ENCODE measurements around the gene LCN6. TPM values are rescaled to one million over a fixed set of nuclear protein-coding genes. Genes with fewer than 3 reads are reported as not detected.

The LCN6 gene
- polyA plus RNA-seq, 4 donors = 1.4 to 21.5 (median 2.2) TPM; not detected in 1

DNA sequence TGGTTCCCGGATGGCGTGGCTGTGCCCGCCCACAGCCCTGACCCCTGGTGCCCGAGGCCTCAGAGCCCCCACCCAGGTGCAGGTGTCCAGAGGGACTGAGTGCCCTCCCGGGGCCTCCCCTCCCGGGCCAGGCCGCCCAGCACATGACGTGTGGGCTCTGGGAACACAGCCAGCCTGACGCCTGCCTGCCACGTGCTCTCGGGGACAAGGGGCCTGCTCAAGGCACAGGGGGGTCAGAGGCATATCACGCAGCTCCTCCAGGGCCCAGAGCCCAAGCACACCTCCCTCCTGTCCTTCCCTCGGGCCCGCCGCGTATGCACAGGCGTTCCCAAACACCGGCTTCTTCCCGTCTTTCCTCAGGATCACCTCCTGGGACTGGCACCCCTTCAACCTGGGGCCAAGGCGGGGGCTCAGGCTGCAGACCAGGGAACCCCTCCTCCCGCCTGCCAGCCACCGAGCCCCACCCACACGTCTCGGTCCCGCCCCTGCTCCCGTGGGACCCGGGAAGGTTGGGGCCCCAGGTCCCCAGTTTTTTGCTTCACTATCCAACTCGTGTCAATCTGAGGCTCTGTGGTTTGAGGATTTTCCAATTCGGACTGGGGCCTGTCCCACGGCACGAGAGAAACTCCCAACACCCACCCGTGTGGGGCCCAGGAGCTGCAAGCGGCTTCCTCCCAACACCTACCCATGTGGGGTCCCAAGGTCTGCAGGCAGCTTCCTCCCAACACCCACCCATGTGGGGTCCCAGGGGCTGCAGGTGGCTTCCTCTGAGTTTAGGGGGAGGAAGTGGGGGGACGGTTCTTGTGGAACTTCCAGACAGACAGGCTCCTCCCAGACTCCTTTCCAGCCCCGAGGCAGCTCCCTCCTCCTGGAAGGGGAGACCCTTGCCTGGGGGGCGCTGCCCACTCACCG is 7.1 kb downstream of the LCN6 start:
- Histone ChIP-seq H3K27me3 (ENCODE audit: control insufficient read depth in 3 of 3, insufficient read depth in 3 of 3, low read length in 3 of 3) (peaks cover 0 to 24% (median 19%) of the 10 kb centered on the region in 3 donors), H3K4me1 (ENCODE audit: control insufficient read depth in 3 of 3, insufficient read depth in 2 of 3, low read depth in 1 of 3, low read length in 2 of 3) (peaks cover 0 to 27% (median 0%) of the 10 kb centered on the region in 3 donors), H3K27ac (ENCODE audit: low read depth in 1 of 3, low read length in 2 of 3) (peak overlapping the region in 1 of 3 donors; percentile 64), H3K9me3 (ENCODE audit: control insufficient read depth in 2 of 2, insufficient read depth in 1 of 2, low read depth in 1 of 2, low read length in 1 of 2) (peaks cover 0 to 10% of the 10 kb centered on the region in 2 donors), H3K36me3 (ENCODE audit: control insufficient read depth in 3 of 3, insufficient read depth in 2 of 3, low read depth in 1 of 3, low read length in 3 of 3) (no peaks in the 10 kb centered on the region), H3K4me3 (ENCODE audit: low read depth in 1 of 3, low read length in 3 of 3) (peak overlapping the region in 1 of 3 donors; percentile 12)
- FAIRE-seq (no peak), DNase-seq (peak in 1 of 2 donors; percentile 85)
- 8 to 20% (median 19%) methylated on average over 28 to 37 of the region's 37 CpGs for WGBS, 3 donors

DNA sequence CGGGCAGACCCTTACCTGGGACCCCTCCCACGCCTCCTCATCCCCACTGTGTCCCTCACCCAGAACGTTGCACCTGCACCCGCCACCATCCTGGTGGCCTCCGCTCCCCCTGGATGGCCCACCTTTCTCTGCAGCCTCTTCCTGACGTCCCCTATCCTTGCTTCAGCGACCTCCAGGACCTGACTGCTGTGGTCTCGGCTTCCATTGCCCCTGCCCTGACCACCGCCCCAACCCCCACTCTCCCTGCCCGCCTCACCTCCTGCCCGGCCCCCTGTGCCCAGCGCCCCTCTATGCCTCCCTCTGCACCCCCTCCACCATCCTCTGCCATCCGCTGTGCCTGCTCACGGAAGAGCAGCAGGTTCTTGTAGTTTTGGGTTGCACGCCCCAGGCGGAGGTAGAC is 7.8 kb downstream of the LCN6 start:
- H3K9me3 ChIP-seq (ENCODE audit: control insufficient read depth in 2 of 2, insufficient read depth in 1 of 2, low read depth in 1 of 2, low read length in 1 of 2) = peaks cover 0 to 10% of the 10 kb centered on the region in 2 donors
- no peak for FAIRE-seq
- H3K27ac ChIP-seq (ENCODE audit: low read depth in 1 of 3, low read length in 2 of 3) = no peak overlapping the region
- peaks cover 0 to 27% (median 0%) of the 10 kb centered on the region in 3 donors for H3K4me1 ChIP-seq (ENCODE audit: control insufficient read depth in 3 of 3, insufficient read depth in 2 of 3, low read depth in 1 of 3, low read length in 2 of 3)
- WGBS, 3 donors = 59 to 84% (median 75%) methylated on average over 16 of the region's 16 CpGs
- no peak overlapping the region for H3K4me3 ChIP-seq (ENCODE audit: low read depth in 1 of 3, low read length in 3 of 3)
- peaks cover 0 to 24% (median 19%) of the 10 kb centered on the region in 3 donors for H3K27me3 ChIP-seq (ENCODE audit: control insufficient read depth in 3 of 3, insufficient read depth in 3 of 3, low read length in 3 of 3)
- no peak for DNase-seq
- no peaks in the 10 kb centered on the region for H3K36me3 ChIP-seq (ENCODE audit: control insufficient read depth in 3 of 3, insufficient read depth in 2 of 3, low read depth in 1 of 3, low read length in 3 of 3)

DNA sequence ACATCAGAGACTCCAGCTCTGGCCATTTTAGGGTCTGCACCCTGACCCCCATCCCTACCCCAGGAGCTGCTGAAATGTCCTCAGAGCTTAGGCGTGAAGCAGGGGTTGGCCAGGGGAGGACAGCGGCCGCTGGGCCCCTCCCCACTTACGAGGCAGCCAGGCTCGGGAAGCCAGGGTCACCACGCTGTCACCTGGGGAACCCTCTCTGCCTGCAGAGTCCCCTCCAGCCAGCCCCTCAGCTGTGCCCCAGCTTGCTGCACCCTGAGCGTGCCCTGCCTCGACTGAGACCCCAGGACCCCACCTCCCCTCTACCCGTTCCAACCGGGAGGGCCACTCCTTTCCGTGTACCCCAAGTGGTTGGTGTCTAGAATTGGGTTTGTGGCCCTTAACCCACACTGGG is 8.3 kb downstream of the LCN6 start:
- 72 to 82% (median 74%) methylated on average over 10 to 11 of the region's 11 CpGs for WGBS, 3 donors
- FAIRE-seq (no peak), DNase-seq (no peak)
- Histone ChIP-seq H3K4me3 (ENCODE audit: low read depth in 1 of 3, low read length in 3 of 3) (no peak overlapping the region), H3K9me3 (ENCODE audit: control insufficient read depth in 2 of 2, insufficient read depth in 1 of 2, low read depth in 1 of 2, low read length in 1 of 2) (peaks cover 0 to 10% of the 10 kb centered on the region in 2 donors), H3K36me3 (ENCODE audit: control insufficient read depth in 3 of 3, insufficient read depth in 2 of 3, low read depth in 1 of 3, low read length in 3 of 3) (no peaks in the 10 kb centered on the region), H3K4me1 (ENCODE audit: control insufficient read depth in 3 of 3, insufficient read depth in 2 of 3, low read depth in 1 of 3, low read length in 2 of 3) (peaks cover 0 to 27% (median 0%) of the 10 kb centered on the region in 3 donors), H3K27me3 (ENCODE audit: control insufficient read depth in 3 of 3, insufficient read depth in 3 of 3, low read length in 3 of 3) (peaks cover 0 to 24% (median 19%) of the 10 kb centered on the region in 3 donors), H3K27ac (ENCODE audit: low read depth in 1 of 3, low read length in 2 of 3) (no peak overlapping the region)

DNA sequence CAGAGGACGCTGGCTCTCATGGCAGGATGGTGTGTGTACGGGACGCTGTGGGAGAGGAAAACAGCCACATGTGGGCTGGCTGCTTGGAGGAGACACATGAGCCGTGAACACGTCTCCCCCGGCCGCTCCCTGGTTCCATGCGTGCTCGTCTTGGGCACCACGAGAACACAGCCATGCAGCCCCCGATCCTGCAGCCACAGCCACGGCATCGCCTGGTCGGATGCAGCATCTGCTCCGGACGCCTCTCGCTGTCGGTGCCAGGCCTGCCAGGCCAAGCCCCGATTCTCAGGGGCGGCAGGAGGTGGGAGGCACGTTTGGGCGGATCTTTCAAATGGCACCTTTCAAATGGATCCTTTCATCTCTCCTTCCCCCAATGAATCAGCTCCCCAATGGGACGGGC is 8.8 kb downstream of the LCN6 start:
- no peak overlapping the region for H3K4me3 ChIP-seq (ENCODE audit: low read depth in 1 of 3, low read length in 3 of 3)
- H3K9me3 ChIP-seq (ENCODE audit: control insufficient read depth in 2 of 2, insufficient read depth in 1 of 2, low read depth in 1 of 2, low read length in 1 of 2) = peaks cover 0 to 10% of the 10 kb centered on the region in 2 donors
- peaks cover 0 to 27% (median 0%) of the 10 kb centered on the region in 3 donors for H3K4me1 ChIP-seq (ENCODE audit: control insufficient read depth in 3 of 3, insufficient read depth in 2 of 3, low read depth in 1 of 3, low read length in 2 of 3)
- no peaks in the 10 kb centered on the region for H3K36me3 ChIP-seq (ENCODE audit: control insufficient read depth in 3 of 3, insufficient read depth in 2 of 3, low read depth in 1 of 3, low read length in 3 of 3)
- peaks cover 0 to 24% (median 19%) of the 10 kb centered on the region in 3 donors for H3K27me3 ChIP-seq (ENCODE audit: control insufficient read depth in 3 of 3, insufficient read depth in 3 of 3, low read length in 3 of 3)
- no peak for FAIRE-seq
- no peak overlapping the region for H3K27ac ChIP-seq (ENCODE audit: low read depth in 1 of 3, low read length in 2 of 3)
- DNase-seq = no peak
- WGBS, 3 donors = 76 to 84% (median 76%) methylated on average over 23 of the region's 23 CpGs

DNA sequence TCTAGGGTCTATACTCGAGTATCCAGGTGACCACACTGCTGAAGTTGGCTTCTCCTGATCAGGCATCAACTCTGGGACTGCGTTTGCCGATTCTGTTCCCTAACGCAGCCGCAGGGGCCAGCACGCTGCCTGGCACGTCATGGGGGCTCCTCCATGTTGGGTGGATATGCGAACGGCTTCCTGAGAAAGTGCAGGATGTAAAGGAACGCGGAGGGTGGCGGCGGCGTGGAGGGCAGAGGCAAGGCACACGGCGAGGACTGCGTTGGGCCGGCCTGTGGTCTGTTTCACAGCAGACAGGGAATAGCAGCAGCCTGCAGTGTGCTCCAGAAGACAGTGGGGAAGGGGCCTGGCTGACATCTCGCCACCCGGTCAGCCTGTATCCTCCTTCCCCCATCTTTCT is 9.4 kb downstream of the LCN6 start:
- peaks cover 0 to 22% (median 19%) of the 10 kb centered on the region in 3 donors for H3K27me3 ChIP-seq (ENCODE audit: control insufficient read depth in 3 of 3, insufficient read depth in 3 of 3, low read length in 3 of 3)
- no peaks in the 10 kb centered on the region for H3K36me3 ChIP-seq (ENCODE audit: control insufficient read depth in 3 of 3, insufficient read depth in 2 of 3, low read depth in 1 of 3, low read length in 3 of 3)
- peaks cover 0 to 10% of the 10 kb centered on the region in 2 donors for H3K9me3 ChIP-seq (ENCODE audit: control insufficient read depth in 2 of 2, insufficient read depth in 1 of 2, low read depth in 1 of 2, low read length in 1 of 2)
- H3K4me1 ChIP-seq (ENCODE audit: control insufficient read depth in 3 of 3, insufficient read depth in 2 of 3, low read depth in 1 of 3, low read length in 2 of 3) = peaks cover 0 to 27% (median 0%) of the 10 kb centered on the region in 3 donors
- H3K4me3 ChIP-seq (ENCODE audit: low read depth in 1 of 3, low read length in 3 of 3) = no peak overlapping the region
- DNase-seq (no peak), FAIRE-seq (no peak)
- WGBS, 3 donors = 88 to 91% (median 90%) methylated on average over 20 of the region's 20 CpGs
- H3K27ac ChIP-seq (ENCODE audit: low read depth in 1 of 3, low read length in 2 of 3) = no peak overlapping the region

DNA sequence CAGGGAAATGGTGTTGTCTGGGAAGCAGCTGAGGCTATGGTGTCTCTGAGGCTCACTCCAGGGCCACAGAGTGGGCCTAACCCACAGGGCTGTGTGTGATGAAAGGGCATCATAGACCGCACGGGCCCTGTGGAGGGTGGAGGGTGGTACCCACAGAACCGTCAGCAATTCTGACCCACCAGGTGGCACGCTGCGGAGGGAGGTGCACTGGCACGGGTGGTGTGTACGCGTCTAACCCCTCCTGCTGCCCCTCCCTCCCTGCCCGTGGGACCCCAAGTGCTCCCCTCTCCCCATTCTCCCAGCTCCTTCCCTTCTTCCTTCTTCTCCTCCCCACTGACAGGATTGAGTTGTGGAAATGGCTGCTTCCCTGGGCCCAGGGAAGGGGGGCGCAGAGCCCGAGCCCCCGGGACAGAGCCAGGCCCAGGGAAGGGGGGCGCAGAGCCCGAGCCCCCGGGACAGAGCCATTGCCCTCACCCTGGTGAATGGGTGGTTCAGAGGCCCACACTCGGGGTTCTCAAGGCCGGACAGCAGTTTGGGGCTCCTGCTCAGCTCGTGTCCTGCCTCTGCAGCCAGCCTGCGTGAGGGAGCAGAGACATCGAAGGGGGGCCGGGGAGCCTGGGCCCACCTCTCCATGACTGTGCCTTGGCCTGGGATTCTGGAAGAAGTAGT is 12.4 kb downstream of the LCN6 start:
- no peak for DNase-seq
- Histone ChIP-seq H3K9me3 (ENCODE audit: control insufficient read depth in 2 of 2, insufficient read depth in 1 of 2, low read depth in 1 of 2, low read length in 1 of 2) (peaks cover 0 to 10% of the 10 kb centered on the region in 2 donors), H3K36me3 (ENCODE audit: control insufficient read depth in 3 of 3, insufficient read depth in 2 of 3, low read depth in 1 of 3, low read length in 3 of 3) (no peaks in the 10 kb centered on the region), H3K27ac (ENCODE audit: low read depth in 1 of 3, low read length in 2 of 3) (no peak overlapping the region), H3K4me3 (ENCODE audit: low read depth in 1 of 3, low read length in 3 of 3) (no peak overlapping the region), H3K27me3 (ENCODE audit: control insufficient read depth in 3 of 3, insufficient read depth in 3 of 3, low read length in 3 of 3) (peaks cover 0 to 5% (median 3%) of the 10 kb centered on the region in 3 donors), H3K4me1 (ENCODE audit: control insufficient read depth in 3 of 3, insufficient read depth in 2 of 3, low read depth in 1 of 3, low read length in 2 of 3) (peaks cover 0 to 5% (median 0%) of the 10 kb centered on the region in 3 donors)
- WGBS, 3 donors = 85 to 87% (median 87%) methylated on average over 20 to 21 of the region's 21 CpGs
- no peak for FAIRE-seq

DNA sequence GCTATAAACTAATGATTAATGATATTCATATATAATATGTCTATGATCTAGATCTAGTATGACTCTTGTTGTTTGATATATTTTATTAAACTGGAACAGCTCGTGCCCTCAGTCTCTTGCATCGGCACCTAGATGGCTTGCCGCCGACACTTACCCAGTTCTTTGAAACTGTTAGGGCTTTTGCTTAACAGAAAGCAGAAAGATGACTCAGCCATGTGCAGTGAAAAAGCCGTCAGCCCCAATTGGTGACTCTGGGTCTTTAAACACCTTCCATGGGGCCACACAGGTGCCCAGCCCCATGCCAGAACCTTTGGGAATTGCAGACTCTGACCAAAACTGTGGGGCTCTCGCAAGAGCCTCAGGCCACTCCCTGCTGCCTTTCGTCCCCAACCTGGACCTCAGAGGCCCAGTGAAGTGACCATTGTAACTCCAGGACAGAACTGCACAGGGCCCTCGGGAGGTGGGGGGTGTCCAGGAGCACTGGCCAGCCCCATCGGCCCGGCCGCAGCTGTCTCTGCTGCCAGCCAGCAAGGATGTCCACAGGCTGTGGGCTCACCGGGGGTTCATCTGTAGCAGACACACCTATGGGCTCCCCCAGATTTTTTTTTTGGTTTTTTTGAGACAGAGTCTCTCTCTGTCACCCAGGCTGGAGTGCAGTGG is 13.4 kb downstream of the LCN6 start:
- FAIRE-seq (no peak), DNase-seq (no peak)
- peaks cover 0 to 3% (median 3%) of the 10 kb centered on the region in 3 donors for H3K27me3 ChIP-seq (ENCODE audit: control insufficient read depth in 3 of 3, insufficient read depth in 3 of 3, low read length in 3 of 3)
- H3K36me3 ChIP-seq (ENCODE audit: control insufficient read depth in 3 of 3, insufficient read depth in 2 of 3, low read depth in 1 of 3, low read length in 3 of 3) = peaks cover 0 to 3% (median 0%) of the 10 kb centered on the region in 3 donors
- no peaks in the 10 kb centered on the region for H3K4me1 ChIP-seq (ENCODE audit: control insufficient read depth in 3 of 3, insufficient read depth in 2 of 3, low read depth in 1 of 3, low read length in 2 of 3)
- 82 to 86% (median 84%) methylated on average over 12 of the region's 12 CpGs for WGBS, 3 donors
- peaks cover 0 to 7% of the 10 kb centered on the region in 2 donors for H3K9me3 ChIP-seq (ENCODE audit: control insufficient read depth in 2 of 2, insufficient read depth in 1 of 2, low read depth in 1 of 2, low read length in 1 of 2)
- H3K4me3 ChIP-seq (ENCODE audit: low read depth in 1 of 3, low read length in 3 of 3) = no peak overlapping the region
- no peak overlapping the region for H3K27ac ChIP-seq (ENCODE audit: low read depth in 1 of 3, low read length in 2 of 3)

DNA sequence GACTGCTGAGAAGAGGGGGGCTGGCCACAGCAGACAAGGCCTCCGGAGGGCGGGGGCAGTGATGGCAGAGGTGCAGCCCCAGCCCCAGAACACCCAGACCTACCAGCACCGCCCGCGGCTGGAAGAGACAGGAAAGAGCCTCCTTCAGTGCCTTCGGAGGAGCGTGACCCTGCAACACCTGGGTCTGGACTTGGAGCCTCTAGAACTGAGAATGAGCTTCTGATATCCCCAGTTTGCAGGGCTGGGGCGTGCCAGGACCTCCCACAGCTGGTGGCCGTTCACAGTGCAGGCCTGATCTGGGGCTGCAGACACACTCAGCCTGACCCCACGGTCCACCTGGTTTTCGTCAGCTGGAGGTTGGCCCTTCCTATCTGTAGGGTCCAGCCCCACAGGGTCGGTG is 14.7 kb downstream of the LCN6 start:
- Histone ChIP-seq H3K4me1 (ENCODE audit: control insufficient read depth in 3 of 3, insufficient read depth in 2 of 3, low read depth in 1 of 3, low read length in 2 of 3) (peaks cover 0 to 8% (median 0%) of the 10 kb centered on the region in 3 donors), H3K27me3 (ENCODE audit: control insufficient read depth in 3 of 3, insufficient read depth in 3 of 3, low read length in 3 of 3) (peaks cover 0 to 1% (median 0%) of the 10 kb centered on the region in 3 donors), H3K36me3 (ENCODE audit: control insufficient read depth in 3 of 3, insufficient read depth in 2 of 3, low read depth in 1 of 3, low read length in 3 of 3) (peaks cover 0 to 7% (median 0%) of the 10 kb centered on the region in 3 donors), H3K4me3 (ENCODE audit: low read depth in 1 of 3, low read length in 3 of 3) (no peak overlapping the region), H3K27ac (ENCODE audit: low read depth in 1 of 3, low read length in 2 of 3) (no peak overlapping the region), H3K9me3 (ENCODE audit: control insufficient read depth in 2 of 2, insufficient read depth in 1 of 2, low read depth in 1 of 2, low read length in 1 of 2) (peaks cover 0 to 3% of the 10 kb centered on the region in 2 donors)
- FAIRE-seq = no peak
- no peak for DNase-seq
- WGBS, 3 donors = 82 to 90% (median 89%) methylated on average over 12 of the region's 12 CpGs

Data from small intestine (tissue), 7 donors.